Endodermal cell (in vitro differentiated cells): Measurements from ENCODE around the gene GATAD2A. TPM values are rescaled to one million over a fixed set of nuclear protein-coding genes. Genes with fewer than 3 reads are reported as not detected.

ENCODE experiments used
- DNase-seq: peaks from one replicate; pipeline ENCODE4 v3.0.0-alpha.2; 2017
- H3K27ac ChIP-seq: 2 replicates; pipeline ENCODE4 v1.5.1; 2013; ENCODE audit warnings: mild to moderate bottlenecking, low read depth, low read length, moderate library complexity
- H3K27me3 ChIP-seq: 2 replicates; pipeline ENCODE4 v1.6.1; 2013; ENCODE audit warnings: mild to moderate bottlenecking, low read length, moderate library complexity; ENCODE audit not compliant: insufficient read depth, control insufficient read depth, poor library complexity, severe bottlenecking
- H3K36me3 ChIP-seq: 2 replicates; pipeline ENCODE4 v1.7.0; 2013; ENCODE audit warnings: mild to moderate bottlenecking, low read length, moderate library complexity; ENCODE audit not compliant: control insufficient read depth, insufficient read depth
- H3K4me1 ChIP-seq: one replicate; pipeline ENCODE4 v1.7.0; 2013; ENCODE audit warnings: low read length; ENCODE audit not compliant: control insufficient read depth, insufficient read depth
- H3K4me3 ChIP-seq: 2 replicates; pipeline ENCODE4 v1.5.1; 2013; ENCODE audit warnings: mild to moderate bottlenecking, low read length, moderate library complexity
- H3K9ac ChIP-seq: 2 replicates; pipeline ENCODE4 v1.6.1; 2013; ENCODE audit warnings: mild to moderate bottlenecking, low read length, moderate library complexity; ENCODE audit not compliant: poor library complexity, severe bottlenecking; ENCODE audit errors: extremely low read depth
- H3K9me3 ChIP-seq: 2 replicates; pipeline ENCODE4 v1.6.1; 2013; ENCODE audit warnings: mild to moderate bottlenecking, low read length, moderate library complexity; ENCODE audit not compliant: control insufficient read depth
- H3K27ac Mint-ChIP-seq: 2 replicates; pipeline ENCODE4 v1.8.0; 2020; ENCODE audit warnings: mixed read lengths
- H3K27me3 Mint-ChIP-seq: 2 replicates; pipeline ENCODE4 v1.8.0; 2021; ENCODE audit warnings: mild to moderate bottlenecking, mixed read lengths; ENCODE audit not compliant: insufficient read depth
- H3K36me3 Mint-ChIP-seq: 2 replicates; pipeline ENCODE4 v1.8.0; 2020; ENCODE audit warnings: low read depth, mixed read lengths
- H3K4me1 Mint-ChIP-seq: 2 replicates; pipeline ENCODE4 v1.8.0; 2020; ENCODE audit warnings: mixed read lengths
- H3K4me3 Mint-ChIP-seq: 2 replicates; pipeline ENCODE4 v1.8.0; 2020; ENCODE audit warnings: mild to moderate bottlenecking, moderate library complexity, mixed read lengths
- H3K9me3 Mint-ChIP-seq: 2 replicates; pipeline ENCODE4 v1.8.0; 2020; ENCODE audit warnings: mild to moderate bottlenecking, mixed read lengths
- WGBS, 2 experiments: methylation state at CpG; one replicate each; pipeline versions ENCODE4 v1.1.5 to v1.1.7; 2013; ENCODE audit warnings: missing lambda C conversion rate in 2 of 2, mixed read lengths in 1 of 2; ENCODE audit not compliant: insufficient coverage in 1 of 2, insufficient read length in 1 of 2; 5-methylcytosine and 5-hydroxymethylcytosine counted together
- total RNA-seq, 2 donors: library from RNA; stranded (reverse); fragmentation: NEBNext Ultra II Directional in 1 of 2; extraction: Animal tissue kit (Norgen Biotek cat#: 25700) in 1 of 2; gene quantifications; 2 replicates in 1 of 2; 3 replicates in 1 of 2; pipeline ENCODE4 v1.2.1, GENCODE V29; 2021
- TF ChIP-seq, protein P1 (sequence below): fragments of 200-600 bp; sonication (generic); conservative IDR thresholded peaks from 2 replicates; pipeline ENCODE4 v1.5.0; 2021; ENCODE audit warnings: antibody characterized with exemption, mild to moderate bottlenecking

GATAD2A gene
- total RNA-seq, 2 donors from 2014 or later: 115 to 126 TPM

DNA sequence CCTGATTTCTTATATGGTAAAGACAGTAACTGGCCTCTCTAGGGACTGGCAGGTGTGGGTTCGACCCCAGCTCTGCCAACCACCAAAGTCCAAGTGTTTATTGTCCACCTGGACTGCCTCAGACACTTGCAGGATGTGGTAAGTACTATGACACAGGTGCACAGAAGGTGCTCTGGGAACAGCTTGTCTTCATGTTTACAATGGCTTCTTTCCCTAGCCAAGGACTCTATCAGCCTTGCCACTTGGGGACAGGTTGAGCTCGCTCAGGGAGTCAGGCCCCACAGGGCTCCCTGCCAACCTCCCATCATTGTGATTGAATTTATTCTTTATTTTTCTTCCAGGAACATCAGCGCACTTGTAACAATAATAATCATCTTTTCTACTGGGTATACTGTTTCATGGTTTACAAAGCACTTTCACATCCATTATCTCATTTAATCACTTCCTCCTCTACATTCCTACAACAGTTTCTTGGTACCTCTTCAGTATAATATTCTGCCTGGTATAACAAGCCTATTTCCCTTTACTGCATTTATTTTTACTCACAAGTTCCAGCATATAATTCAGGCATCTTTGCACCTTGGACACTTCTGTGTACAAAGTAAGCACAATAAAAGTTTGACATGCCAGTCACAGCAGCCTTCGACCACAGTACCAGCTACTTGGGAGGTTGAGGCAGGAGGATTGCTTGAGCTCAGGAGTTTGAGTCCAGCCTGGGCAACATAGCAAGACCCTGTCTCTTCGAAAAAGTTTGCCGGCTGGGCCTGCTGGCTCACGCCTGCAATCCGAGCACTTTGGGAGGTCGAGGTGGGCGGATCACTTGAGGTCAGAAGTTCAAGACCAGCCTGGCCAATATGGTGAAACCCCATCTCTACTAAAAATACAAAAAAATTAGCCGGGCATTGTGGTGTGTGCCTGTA is 24.2 kb upstream of the GATAD2A start:
- Histone ChIP-seq H3K27ac (no peak overlapping the region), H3K4me3 (no peak overlapping the region), H3K9me3 (no peaks in the 10 kb centered on the region), H3K9ac (no peak overlapping the region), H3K4me1 (no peaks in the 10 kb centered on the region), H3K36me3 (no peaks in the 10 kb centered on the region), H3K27me3 (no peaks in the 10 kb centered on the region)
- TF ChIP-seq, protein P1, sequence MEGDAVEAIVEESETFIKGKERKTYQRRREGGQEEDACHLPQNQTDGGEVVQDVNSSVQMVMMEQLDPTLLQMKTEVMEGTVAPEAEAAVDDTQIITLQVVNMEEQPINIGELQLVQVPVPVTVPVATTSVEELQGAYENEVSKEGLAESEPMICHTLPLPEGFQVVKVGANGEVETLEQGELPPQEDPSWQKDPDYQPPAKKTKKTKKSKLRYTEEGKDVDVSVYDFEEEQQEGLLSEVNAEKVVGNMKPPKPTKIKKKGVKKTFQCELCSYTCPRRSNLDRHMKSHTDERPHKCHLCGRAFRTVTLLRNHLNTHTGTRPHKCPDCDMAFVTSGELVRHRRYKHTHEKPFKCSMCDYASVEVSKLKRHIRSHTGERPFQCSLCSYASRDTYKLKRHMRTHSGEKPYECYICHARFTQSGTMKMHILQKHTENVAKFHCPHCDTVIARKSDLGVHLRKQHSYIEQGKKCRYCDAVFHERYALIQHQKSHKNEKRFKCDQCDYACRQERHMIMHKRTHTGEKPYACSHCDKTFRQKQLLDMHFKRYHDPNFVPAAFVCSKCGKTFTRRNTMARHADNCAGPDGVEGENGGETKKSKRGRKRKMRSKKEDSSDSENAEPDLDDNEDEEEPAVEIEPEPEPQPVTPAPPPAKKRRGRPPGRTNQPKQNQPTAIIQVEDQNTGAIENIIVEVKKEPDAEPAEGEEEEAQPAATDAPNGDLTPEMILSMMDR: no peak
- Mint-ChIP-seq H3K27me3 (no peaks in the 10 kb centered on the region), H3K4me1 (peaks cover 5% of the 10 kb centered on the region), H3K36me3 (no peaks in the 10 kb centered on the region), H3K4me3 (no peak overlapping the region), H3K27ac (no peak overlapping the region), H3K9me3 (peaks cover 13% of the 10 kb centered on the region)
- DNase-seq: no peak
- 94 to 97% methylated on average over 8 to 10 of the region's 11 CpGs for WGBS, 2 experiments

GRCh38 chr19:19382118-19382517 is 23.4 kb upstream of the GATAD2A start:
- Mint-ChIP-seq H3K4me3 (no peak overlapping the region), H3K36me3 (no peaks in the 10 kb centered on the region), H3K27ac (no peak overlapping the region), H3K27me3 (no peaks in the 10 kb centered on the region), H3K9me3 (peaks cover 13% of the 10 kb centered on the region), H3K4me1 (peaks cover 7% of the 10 kb centered on the region)
- no peak for DNase-seq
- no peaks in the 10 kb centered on the region for H3K4me1 ChIP-seq
- no peak overlapping the region for H3K4me3 ChIP-seq
- 96 to 98% methylated on average over 8 of the region's 8 CpGs for WGBS, 2 experiments
- H3K9me3 ChIP-seq: no peaks in the 10 kb centered on the region
- H3K27ac ChIP-seq: no peak overlapping the region
- H3K27me3 ChIP-seq: no peaks in the 10 kb centered on the region
- H3K36me3 ChIP-seq: no peaks in the 10 kb centered on the region
- TF ChIP-seq, protein P1: no peak
- no peak overlapping the region for H3K9ac ChIP-seq

GRCh38 chr19:19384486-19384885 is 21.0 kb upstream of the GATAD2A start:
- Histone ChIP-seq H3K9me3 (no peaks in the 10 kb centered on the region), H3K4me1 (no peaks in the 10 kb centered on the region), H3K4me3 (peak overlapping the region; percentile 78), H3K36me3 (no peaks in the 10 kb centered on the region), H3K27me3 (no peaks in the 10 kb centered on the region), H3K27ac (no peak overlapping the region), H3K9ac (peak overlapping the region; percentile 79)
- Mint-ChIP-seq H3K4me1 (peaks cover 23% of the 10 kb centered on the region), H3K36me3 (peaks cover 5% of the 10 kb centered on the region), H3K9me3 (peaks cover 13% of the 10 kb centered on the region), H3K4me3 (peak overlapping the region; percentile 78), H3K27me3 (no peaks in the 10 kb centered on the region), H3K27ac (peak overlapping the region; percentile 85)
- TF ChIP-seq, protein P1: no peak
- WGBS, 2 experiments: 88 to 91% methylated on average over 10 to 13 of the region's 13 CpGs
- no peak for DNase-seq
